HCT116 (cell line): Measurements from ENCODE around the gene CACNA2D3. TPM values are rescaled to one million over a fixed set of nuclear protein-coding genes. Genes with fewer than 3 reads are reported as not detected.

Experiments
- ATAC-seq: fragments of 200-7000 bp; cut with Tn5 transposase; 2 replicates; pipeline ENCODE4 v1.9.1; 2020; ENCODE audit warnings: mild to moderate bottlenecking, moderate library complexity
- BruUV-seq: library from RNA; stranded (reverse); fragments of 400-500 nt; replicated peaks from 2 replicates; lab custom pipeline; 2021; lab: Mats Ljungman, UMichigan
- CTCF ChIA-PET: fragments of 300-600 bp; sonication (Branson Sonifier 250); formaldehyde crosslinking; loops from one replicate; lab custom pipeline; 2021; ENCODE audit warnings: antibody characterized with exemption; lab: Charles Lee
- POLR2A ChIA-PET: fragments of 300-600, 350-600 bp; sonication (Branson Sonifier 250); formaldehyde crosslinking; loops from one replicate; lab custom pipeline; 2021; ENCODE audit warnings: antibody characterized with exemption; lab: Charles Lee
- RAD21 ChIA-PET, 2 experiments: fragments of 300-600 bp; sonication (Branson Sonifier 250); formaldehyde crosslinking; loops; one replicate each; lab custom pipeline; 2023; ENCODE audit warnings: low total read pairs in 2 of 2; ENCODE audit not compliant: uncharacterized antibody in 2 of 2, unreplicated experiment in 2 of 2, low non-redundant PET in 1 of 2; lab: Charles Lee
- DNase-seq: peaks from one replicate; pipeline ENCODE4 v3.0.0-alpha.2; 2010; ENCODE audit warnings: low read depth, low spot score
- H2AFZ ChIP-seq: fragments of 200-600 bp; shearing (Covaris generic), sonication (generic); 2 replicates; pipeline ENCODE4 v1.6.1; 2017; ENCODE audit warnings: low read depth, mixed run types, mixed read lengths, antibody characterized with exemption, low read length; ENCODE audit not compliant: poor library complexity, severe bottlenecking
- H3K27ac ChIP-seq: 2 replicates; pipeline ENCODE4 v1.5.1; 2012; ENCODE audit warnings: low read depth, low read length
- H3K27me3 ChIP-seq: fragments of 200-600 bp; sonication (generic); 2 replicates; pipeline ENCODE4 v1.6.1; 2016; ENCODE audit warnings: mixed run types, low read length, mixed read lengths; ENCODE audit not compliant: insufficient read depth
- H3K36me3 ChIP-seq, 2 experiments: fragments of 200-500 bp in 1 of 2; fragments of 200-600 bp in 1 of 2; sonication (Bioruptor generic) in 1 of 2; sonication (generic) in 1 of 2; 2 replicates each; pipeline versions ENCODE4 v1.5.1 to v1.6.1; 2014 to 2016; ENCODE audit warnings: low read length in 2 of 2, inconsistent platforms in 1 of 2, mixed read lengths in 1 of 2, mixed run types in 1 of 2; ENCODE audit not compliant: insufficient read depth in 2 of 2, control insufficient read depth in 1 of 2
- H3K4me1 ChIP-seq, 2 experiments: fragments of 200-600 bp in 1 of 2; sonication (generic) in 1 of 2; 2 replicates each; pipeline versions ENCODE4 v1.5.1 to v1.6.1; 2012 to 2017; ENCODE audit warnings: low read length in 2 of 2, inconsistent platforms in 1 of 2, mild to moderate bottlenecking in 1 of 2, mixed read lengths in 1 of 2, mixed run types in 1 of 2, moderate library complexity in 1 of 2; ENCODE audit not compliant: insufficient read depth in 2 of 2, control insufficient read depth in 1 of 2
- H3K4me2 ChIP-seq: fragments of 200-600 bp; sonication (generic); 2 replicates; pipeline ENCODE4 v1.6.1; 2017; ENCODE audit warnings: mixed run types, low read length, mixed read lengths
- H3K4me3 ChIP-seq, 2 experiments: fragments of 200-600 bp in 1 of 2; sonication (generic) in 1 of 2; replicated peaks in 1 of 2; 2 replicates each; pipeline ENCODE4 v1.5.1; 2011 to 2016; ENCODE audit warnings: low read length in 2 of 2, control low read depth in 1 of 2, low read depth in 1 of 2, mild to moderate bottlenecking in 1 of 2, mixed read lengths in 1 of 2, mixed run types in 1 of 2
- H3K79me2 ChIP-seq: fragments of 200-600 bp; sonication (generic); 2 replicates; pipeline ENCODE4 v1.6.1; 2017; ENCODE audit warnings: mild to moderate bottlenecking, mixed run types, low read length, moderate library complexity, mixed read lengths; ENCODE audit not compliant: insufficient read depth
- H3K9ac ChIP-seq: fragments of 200-600 bp; sonication (generic); 2 replicates; pipeline ENCODE4 v1.6.1; 2016; ENCODE audit warnings: low read length, mixed read lengths
- H3K9me2 ChIP-seq: fragments of 200-600 bp; sonication (generic), shearing (Covaris generic); 2 replicates; pipeline ENCODE4 v1.6.1; 2017; ENCODE audit warnings: mixed run types, mild to moderate bottlenecking, moderate library complexity; ENCODE audit not compliant: insufficient read depth
- H3K9me3 ChIP-seq, 2 experiments: fragments of 200-500 bp in 1 of 2; fragments of 200-600 bp in 1 of 2; sonication (Bioruptor generic) in 1 of 2; sonication (generic) in 1 of 2; 2 replicates each; pipeline ENCODE4 v1.6.1; 2014 to 2017; ENCODE audit warnings: low read length in 2 of 2, mixed read lengths in 2 of 2, inconsistent platforms in 1 of 2, low read depth in 1 of 2, mild to moderate bottlenecking in 1 of 2, mixed run types in 1 of 2, moderate library complexity in 1 of 2; ENCODE audit not compliant: control insufficient read depth in 1 of 2, insufficient read depth in 1 of 2
- H4K20me1 ChIP-seq: fragments of 200-600 bp; sonication (generic), shearing (Covaris generic); 2 replicates; pipeline ENCODE4 v1.6.1; 2017; ENCODE audit warnings: mixed run types, mild to moderate bottlenecking, moderate library complexity; ENCODE audit not compliant: insufficient read depth
- ELF1 ChIP-seq: IDR thresholded peaks from 2 replicates; pipeline ENCODE4 v1.6.1; 2012; ENCODE audit warnings: low read depth, borderline replicate concordance
- EZH2 ChIP-seq: fragments of 200-600 bp; sonication (generic); IDR thresholded peaks from 2 replicates; pipeline ENCODE4 v1.6.1; 2017; ENCODE audit warnings: antibody characterized with exemption, mixed run types
- EZH2phosphoT487 ChIP-seq: fragments of 200-600 bp; IDR thresholded peaks from 2 replicates; pipeline ENCODE4 v1.6.1; 2018; ENCODE audit warnings: antibody characterized with exemption, borderline replicate concordance
- POLR2A ChIP-seq: IDR thresholded peaks from 2 replicates; pipeline ENCODE4 v1.7.0; 2011; ENCODE audit warnings: borderline replicate concordance; ENCODE audit not compliant: insufficient read depth, insufficient read length; ENCODE audit errors: extremely low read depth
- RAD21 ChIP-seq: IDR thresholded peaks from 2 replicates; pipeline ENCODE4 v1.6.1; 2012; ENCODE audit warnings: low read depth, mild to moderate bottlenecking
- REST ChIP-seq: IDR thresholded peaks from 2 replicates; pipeline ENCODE4 v1.6.1; 2012; ENCODE audit warnings: low read depth
- SP1 ChIP-seq: IDR thresholded peaks from 2 replicates; pipeline ENCODE4 v1.6.1; 2012; ENCODE audit warnings: low read depth
- SRF ChIP-seq: IDR thresholded peaks from 2 replicates; pipeline ENCODE4 v1.6.1; 2012; ENCODE audit warnings: low read depth
- YY1 ChIP-seq: IDR thresholded peaks from 2 replicates; pipeline ENCODE4 v1.6.1; 2011; ENCODE audit warnings: low read length, low read depth, moderate library complexity, mild to moderate bottlenecking; ENCODE audit not compliant: insufficient replicate concordance; ENCODE audit errors: extremely low read depth
- ZFX ChIP-seq: fragments of 450-650 bp; IDR thresholded peaks from 2 replicates; pipeline ENCODE4 v1.6.1; 2017
- intact Hi-C: fragments of 100-400 bp; cut with micrococcal nuclease; formaldehyde crosslinking; loops from 2 replicates; pipeline ENCODE4 v1.10.0; 2022
- total RNA-seq: library from RNA; stranded (reverse); gene quantifications from one replicate; pipeline ENCODE4 v1.2.1, GENCODE V29; 2021; ENCODE audit not compliant: unreplicated experiment
- TF ChIP-seq, protein P1 (sequence below): IDR thresholded peaks from 2 replicates; pipeline ENCODE4 v1.6.1; 2012

CACNA2D3 gene
- total RNA-seq, 1 experiment from 2014 or later: 0.20 TPM

- no peak for ATAC-seq
- intact Hi-C loops: no loop called here
- ChIA-PET POLR2A (no interaction called here), RAD21 (no interaction called here), CTCF (no interaction called here)
- BruUV-seq: no TSS peak
- Histone ChIP-seq H3K79me2 (no peaks in the 10 kb centered on the region), H3K4me2 (no peak overlapping the region), H3K36me3 (no peaks in the 10 kb centered on the region), H3K27ac (no peak overlapping the region), H3K9me3 (0 out of 4 replicates have a peak, but pooled peaks cover 0 to 4% of the 10 kb centered on the region in 2 experiments), H3K9ac (no peak overlapping the region), H4K20me1 (no peaks in the 10 kb centered on the region), H3K27me3 (no peaks in the 10 kb centered on the region), H3K9me2 (no peaks in the 10 kb centered on the region), H2AFZ (no peak overlapping the region)
- DNase-seq: no peak
- TF ChIP-seq YY1: no peak
- TF ChIP-seq, protein P1, sequence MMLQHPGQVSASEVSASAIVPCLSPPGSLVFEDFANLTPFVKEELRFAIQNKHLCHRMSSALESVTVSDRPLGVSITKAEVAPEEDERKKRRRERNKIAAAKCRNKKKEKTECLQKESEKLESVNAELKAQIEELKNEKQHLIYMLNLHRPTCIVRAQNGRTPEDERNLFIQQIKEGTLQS: no peak
- TF ChIP-seq ELF1: no peak
- TF ChIP-seq RAD21: no peak
- no peak for TF ChIP-seq SRF
- TF ChIP-seq SP1: no peak
- TF ChIP-seq POLR2A: no peak
- no peak for TF ChIP-seq ZFX
- TF ChIP-seq EZH2phosphoT487: no peak
- TF ChIP-seq REST: no peak
- TF ChIP-seq EZH2: no peak
- TF ChIP-seq, all 23 proteins: peak for 0
- Histone ChIP-seq H3K4me1 (no peaks in the 10 kb centered on the region), H3K4me3 (no peak overlapping the region)
These were observed 814.2 kb downstream of the CACNA2D3 start for GRCh38 chr3:54936561-54936960.
